HCT116 (cell line): Measurements from ENCODE around the gene HSPG2. TPM values are rescaled to one million over a fixed set of nuclear protein-coding genes. Genes with fewer than 3 reads are reported as not detected.
"Not testable (repeated sequence)": the region's sequence is repeated elsewhere in the genome, so short reads cannot be mapped to it uniquely, and the experiment has no call there.

Experiments used
- ATAC-seq: fragments of 200-7000 bp; cut with Tn5 transposase; 2 replicates; pipeline ENCODE4 v1.9.1; 2020; ENCODE audit warnings: mild to moderate bottlenecking, moderate library complexity
- BruUV-seq: library from RNA; stranded (reverse); fragments of 400-500 nt; replicated peaks from 2 replicates; lab custom pipeline; 2021; lab: Mats Ljungman, UMichigan
- CTCF ChIA-PET: fragments of 300-600 bp; sonication (Branson Sonifier 250); formaldehyde crosslinking; loops from one replicate; lab custom pipeline; 2021; ENCODE audit warnings: antibody characterized with exemption; lab: Charles Lee
- POLR2A ChIA-PET: fragments of 300-600, 350-600 bp; sonication (Branson Sonifier 250); formaldehyde crosslinking; loops from one replicate; lab custom pipeline; 2021; ENCODE audit warnings: antibody characterized with exemption; lab: Charles Lee
- RAD21 ChIA-PET, 2 experiments: fragments of 300-600 bp; sonication (Branson Sonifier 250); formaldehyde crosslinking; loops; one replicate each; lab custom pipeline; 2023; ENCODE audit warnings: low total read pairs in 2 of 2; ENCODE audit not compliant: uncharacterized antibody in 2 of 2, unreplicated experiment in 2 of 2, low non-redundant PET in 1 of 2; lab: Charles Lee
- DNase-seq: peaks from one replicate; pipeline ENCODE4 v3.0.0-alpha.2; 2010; ENCODE audit warnings: low read depth, low spot score
- H2AFZ ChIP-seq: fragments of 200-600 bp; shearing (Covaris generic), sonication (generic); 2 replicates; pipeline ENCODE4 v1.6.1; 2017; ENCODE audit warnings: low read depth, mixed run types, mixed read lengths, antibody characterized with exemption, low read length; ENCODE audit not compliant: poor library complexity, severe bottlenecking
- H3K27ac ChIP-seq: 2 replicates; pipeline ENCODE4 v1.5.1; 2012; ENCODE audit warnings: low read depth, low read length
- H3K27me3 ChIP-seq: fragments of 200-600 bp; sonication (generic); 2 replicates; pipeline ENCODE4 v1.6.1; 2016; ENCODE audit warnings: mixed run types, low read length, mixed read lengths; ENCODE audit not compliant: insufficient read depth
- H3K36me3 ChIP-seq, 2 experiments: fragments of 200-500 bp in 1 of 2; fragments of 200-600 bp in 1 of 2; sonication (Bioruptor generic) in 1 of 2; sonication (generic) in 1 of 2; 2 replicates each; pipeline versions ENCODE4 v1.5.1 to v1.6.1; 2014 to 2016; ENCODE audit warnings: low read length in 2 of 2, inconsistent platforms in 1 of 2, mixed read lengths in 1 of 2, mixed run types in 1 of 2; ENCODE audit not compliant: insufficient read depth in 2 of 2, control insufficient read depth in 1 of 2
- H3K4me1 ChIP-seq, 2 experiments: fragments of 200-600 bp in 1 of 2; sonication (generic) in 1 of 2; 2 replicates each; pipeline versions ENCODE4 v1.5.1 to v1.6.1; 2012 to 2017; ENCODE audit warnings: low read length in 2 of 2, inconsistent platforms in 1 of 2, mild to moderate bottlenecking in 1 of 2, mixed read lengths in 1 of 2, mixed run types in 1 of 2, moderate library complexity in 1 of 2; ENCODE audit not compliant: insufficient read depth in 2 of 2, control insufficient read depth in 1 of 2
- H3K4me2 ChIP-seq: fragments of 200-600 bp; sonication (generic); 2 replicates; pipeline ENCODE4 v1.6.1; 2017; ENCODE audit warnings: mixed run types, low read length, mixed read lengths
- H3K4me3 ChIP-seq, 2 experiments: fragments of 200-600 bp in 1 of 2; sonication (generic) in 1 of 2; replicated peaks in 1 of 2; 2 replicates each; pipeline ENCODE4 v1.5.1; 2011 to 2016; ENCODE audit warnings: low read length in 2 of 2, control low read depth in 1 of 2, low read depth in 1 of 2, mild to moderate bottlenecking in 1 of 2, mixed read lengths in 1 of 2, mixed run types in 1 of 2
- H3K79me2 ChIP-seq: fragments of 200-600 bp; sonication (generic); 2 replicates; pipeline ENCODE4 v1.6.1; 2017; ENCODE audit warnings: mild to moderate bottlenecking, mixed run types, low read length, moderate library complexity, mixed read lengths; ENCODE audit not compliant: insufficient read depth
- H3K9ac ChIP-seq: fragments of 200-600 bp; sonication (generic); 2 replicates; pipeline ENCODE4 v1.6.1; 2016; ENCODE audit warnings: low read length, mixed read lengths
- H3K9me2 ChIP-seq: fragments of 200-600 bp; sonication (generic), shearing (Covaris generic); 2 replicates; pipeline ENCODE4 v1.6.1; 2017; ENCODE audit warnings: mixed run types, mild to moderate bottlenecking, moderate library complexity; ENCODE audit not compliant: insufficient read depth
- H3K9me3 ChIP-seq, 2 experiments: fragments of 200-500 bp in 1 of 2; fragments of 200-600 bp in 1 of 2; sonication (Bioruptor generic) in 1 of 2; sonication (generic) in 1 of 2; 2 replicates each; pipeline ENCODE4 v1.6.1; 2014 to 2017; ENCODE audit warnings: low read length in 2 of 2, mixed read lengths in 2 of 2, inconsistent platforms in 1 of 2, low read depth in 1 of 2, mild to moderate bottlenecking in 1 of 2, mixed run types in 1 of 2, moderate library complexity in 1 of 2; ENCODE audit not compliant: control insufficient read depth in 1 of 2, insufficient read depth in 1 of 2
- H4K20me1 ChIP-seq: fragments of 200-600 bp; sonication (generic), shearing (Covaris generic); 2 replicates; pipeline ENCODE4 v1.6.1; 2017; ENCODE audit warnings: mixed run types, mild to moderate bottlenecking, moderate library complexity; ENCODE audit not compliant: insufficient read depth
- EGR1 ChIP-seq: IDR thresholded peaks from 2 replicates; pipeline ENCODE4 v1.6.1; 2012; ENCODE audit warnings: low read depth
- intact Hi-C: fragments of 100-400 bp; cut with micrococcal nuclease; formaldehyde crosslinking; loops from 2 replicates; pipeline ENCODE4 v1.10.0; 2022
- total RNA-seq: library from RNA; stranded (reverse); gene quantifications from one replicate; pipeline ENCODE4 v1.2.1, GENCODE V29; 2021; ENCODE audit not compliant: unreplicated experiment
- TF ChIP-seq, protein P1 (sequence below): IDR thresholded peaks from 2 replicates; pipeline ENCODE4 v1.6.1; 2012
- TF ChIP-seq, protein P2 (sequence below), 3 experiments: fragments of 200-600 bp in 1 of 3; sonication (generic) in 1 of 3; IDR thresholded peaks in 2 of 3; conservative IDR thresholded peaks in 1 of 3; 2 replicates each; pipeline ENCODE4 v1.5.1; 2012 to 2017; ENCODE audit warnings: low read depth in 2 of 3, low read length in 2 of 3, antibody characterized with exemption in 1 of 3, borderline replicate concordance in 1 of 3, control low read depth in 1 of 3, mild to moderate bottlenecking in 1 of 3, mixed read lengths in 1 of 3, mixed run types in 1 of 3, moderate library complexity in 1 of 3; ENCODE audit not compliant: insufficient read depth in 1 of 3

Gene HSPG2
- total RNA-seq, 1 experiment from 2014 or later: 55.7 TPM

DNA sequence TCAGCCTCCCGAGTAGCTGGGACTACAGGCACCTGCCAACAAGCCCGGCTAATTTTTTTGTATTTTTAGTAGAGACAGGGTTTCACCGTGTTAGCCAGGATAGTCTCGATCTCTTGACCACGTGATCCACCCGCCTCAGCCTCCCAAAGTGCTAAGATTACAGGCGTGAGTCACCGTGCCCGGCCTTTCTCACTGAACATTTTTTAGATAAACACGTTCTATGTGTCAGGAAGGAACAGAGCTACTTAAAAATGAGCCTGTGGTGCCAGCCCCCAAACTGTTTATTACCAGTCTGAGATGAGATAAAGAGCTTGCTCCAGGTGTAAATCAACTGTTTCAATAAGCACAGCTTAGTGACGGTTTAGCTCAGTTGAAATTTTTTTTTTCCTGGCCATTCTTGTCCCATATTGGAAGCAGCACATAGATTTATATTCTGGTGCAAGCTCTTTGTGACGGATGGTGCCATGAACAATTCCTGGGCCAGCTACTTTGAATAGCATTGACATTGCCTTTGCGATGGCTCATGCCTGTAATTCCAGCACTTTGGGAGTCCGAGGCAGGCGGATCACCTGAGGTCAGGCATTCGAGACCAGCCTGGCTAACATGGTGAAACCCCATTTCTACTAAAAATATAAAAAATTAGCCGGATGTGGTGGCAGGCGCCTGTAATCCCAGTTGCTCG, 6.0 kb upstream of the HSPG2 start:
- H3K9ac ChIP-seq: peak overlapping the region; percentile 30
- RAD21 ChIA-PET, CTCF ChIA-PET, H3K27me3 ChIP-seq, H3K27ac ChIP-seq, H4K20me1 ChIP-seq, H3K36me3 ChIP-seq, H3K79me2 ChIP-seq, H3K9me2 ChIP-seq, H3K9me3 ChIP-seq, DNase-seq, intact Hi-C loops, POLR2A ChIA-PET, BruUV-seq, H3K4me3 ChIP-seq: not testable (repeated sequence)
- TF ChIP-seq, protein P1, sequence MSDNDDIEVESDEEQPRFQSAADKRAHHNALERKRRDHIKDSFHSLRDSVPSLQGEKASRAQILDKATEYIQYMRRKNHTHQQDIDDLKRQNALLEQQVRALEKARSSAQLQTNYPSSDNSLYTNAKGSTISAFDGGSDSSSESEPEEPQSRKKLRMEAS: 0 out of 2 replicates have a peak, but pooled peaks have one; percentile 30
- H2AFZ ChIP-seq: peak overlapping the region; percentile 98
- ATAC-seq: peak; percentile 53
- H3K4me1 ChIP-seq: peaks cover 21 to 49% of the 10 kb centered on the region in 2 experiments
- H3K4me2 ChIP-seq: peak overlapping the region; percentile 57

DNA sequence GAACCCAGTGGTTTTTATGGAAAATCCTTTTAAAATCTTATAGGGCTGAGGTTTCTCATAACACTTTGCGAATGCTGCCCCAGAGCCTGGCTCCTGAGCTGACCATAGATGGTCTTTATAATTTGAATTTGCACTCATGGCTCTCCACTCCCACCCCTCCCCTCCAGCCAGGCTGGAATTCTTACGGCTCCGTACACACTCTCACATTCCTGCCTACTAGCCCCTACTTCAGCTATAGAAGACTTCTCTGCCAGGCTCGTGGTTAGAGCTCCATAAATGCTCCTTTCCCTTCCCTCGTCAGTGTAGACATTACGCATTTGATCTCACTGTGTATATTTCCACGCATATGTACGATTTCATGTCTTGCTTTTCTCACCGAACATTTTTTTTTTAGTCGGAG, 5.4 kb upstream of the HSPG2 start:
- CTCF ChIA-PET: interaction anchor here (0.6 kb wide), 1 partner anchor 13 kb away, joined by 3 read pairs; no protein-coding TSS in a partner anchor
- H3K27ac ChIP-seq: no peak overlapping the region
- no peak overlapping the region for H3K4me3 ChIP-seq
- peak overlapping the region; percentile 57 for H3K4me2 ChIP-seq
- intact Hi-C loops: no loop called here
- H3K27me3 ChIP-seq: no peaks in the 10 kb centered on the region
- BruUV-seq: no TSS peak
- H4K20me1 ChIP-seq: no peaks in the 10 kb centered on the region
- H3K79me2 ChIP-seq: no peaks in the 10 kb centered on the region
- H2AFZ ChIP-seq: peak overlapping the region; percentile 98
- POLR2A ChIA-PET: no interaction called here
- DNase-seq: no peak
- RAD21 ChIA-PET: no interaction called here
- H3K9ac ChIP-seq: no peak overlapping the region
- no peaks in the 10 kb centered on the region for H3K9me3 ChIP-seq
- TF ChIP-seq, protein P1: no peak
- TF ChIP-seq, protein P2, sequence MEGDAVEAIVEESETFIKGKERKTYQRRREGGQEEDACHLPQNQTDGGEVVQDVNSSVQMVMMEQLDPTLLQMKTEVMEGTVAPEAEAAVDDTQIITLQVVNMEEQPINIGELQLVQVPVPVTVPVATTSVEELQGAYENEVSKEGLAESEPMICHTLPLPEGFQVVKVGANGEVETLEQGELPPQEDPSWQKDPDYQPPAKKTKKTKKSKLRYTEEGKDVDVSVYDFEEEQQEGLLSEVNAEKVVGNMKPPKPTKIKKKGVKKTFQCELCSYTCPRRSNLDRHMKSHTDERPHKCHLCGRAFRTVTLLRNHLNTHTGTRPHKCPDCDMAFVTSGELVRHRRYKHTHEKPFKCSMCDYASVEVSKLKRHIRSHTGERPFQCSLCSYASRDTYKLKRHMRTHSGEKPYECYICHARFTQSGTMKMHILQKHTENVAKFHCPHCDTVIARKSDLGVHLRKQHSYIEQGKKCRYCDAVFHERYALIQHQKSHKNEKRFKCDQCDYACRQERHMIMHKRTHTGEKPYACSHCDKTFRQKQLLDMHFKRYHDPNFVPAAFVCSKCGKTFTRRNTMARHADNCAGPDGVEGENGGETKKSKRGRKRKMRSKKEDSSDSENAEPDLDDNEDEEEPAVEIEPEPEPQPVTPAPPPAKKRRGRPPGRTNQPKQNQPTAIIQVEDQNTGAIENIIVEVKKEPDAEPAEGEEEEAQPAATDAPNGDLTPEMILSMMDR (IDR thresholded peaks at IDR 0.05 in 2 of 3, conservative IDR thresholded peaks at IDR 0.05 in 1 of 3; ENCODE audit: borderline replicate concordance in 1 of 3, insufficient read depth in 1 of 3, low read depth in 2 of 3, low read length in 2 of 3): no peak
- TF ChIP-seq EGR1: no peak
- no peaks in the 10 kb centered on the region for H3K9me2 ChIP-seq
- H3K4me1 ChIP-seq: peaks cover 26 to 55% of the 10 kb centered on the region in 2 experiments
- no peak for ATAC-seq
- no peaks in the 10 kb centered on the region for H3K36me3 ChIP-seq
